Umbilical cord (tissue), 2 donors: ENCODE results near the gene CSTF2T. TPM values are rescaled to one million over a fixed set of nuclear protein-coding genes. Genes with fewer than 3 reads are reported as not detected.

ENCODE experiments used
- DNase-seq: peaks from one replicate; pipeline ENCODE4 v3.0.0-alpha.2; 2015; ENCODE audit warnings: low spot score
- total RNA-seq: library from RNA; depleted of rRNA; stranded (reverse); fragments of >200 nt; gene quantifications from one replicate; pipeline ENCODE4 v1.2.3, GENCODE V29; 2014; ENCODE audit warnings: low replicate concordance; ENCODE audit not compliant: insufficient read depth

The CSTF2T gene
- total RNA-seq, 1 donor from 2014 or later = 26.0 TPM

- DNase-seq = no peak
Measured at GRCh38 chr10:51649064-51649463, 50.3 kb downstream of the CSTF2T start.
